GM19099 (cell line): Measurements from ENCODE around the gene MED31.

Experiments used
- POLR2A ChIP-seq: IDR thresholded peaks from 3 replicates; pipeline ENCODE4 v1.6.1; 2011; ENCODE audit warnings: low read depth; ENCODE audit not compliant: insufficient read length; ENCODE audit errors: extremely low read depth

Gene MED31

GRCh38 chr17:6668219-6668618 lies 16.8 kb upstream of the MED31 start:
- no peak for TF ChIP-seq POLR2A

GRCh38 chr17:6667516-6667915 lies 16.1 kb upstream of the MED31 start:
- no peak for TF ChIP-seq POLR2A

- no peak for TF ChIP-seq POLR2A
These were observed 15.2 kb upstream of the MED31 start for GRCh38 chr17:6666557-6666956.

- TF ChIP-seq POLR2A = no peak
These were observed 14.7 kb upstream of the MED31 start for GRCh38 chr17:6666077-6666521.

- no peak for TF ChIP-seq POLR2A
These were observed 10.1 kb upstream of the MED31 start for GRCh38 chr17:6661464-6661848.

- TF ChIP-seq POLR2A = no peak
These were observed 9.5 kb upstream of the MED31 start for GRCh38 chr17:6660805-6661463.

GRCh38 chr17:6660101-6660500 lies 8.7 kb upstream of the MED31 start:
- no peak for TF ChIP-seq POLR2A

GRCh38 chr17:6657633-6658287 lies 6.4 kb upstream of the MED31 start:
- no peak for TF ChIP-seq POLR2A

- peak; percentile 30 for TF ChIP-seq POLR2A
These were observed 5.6 kb upstream of the MED31 start for GRCh38 chr17:6656797-6657632.

- no peak for TF ChIP-seq POLR2A
These were observed 3.7 kb upstream of the MED31 start for GRCh38 chr17:6654841-6655731.

GRCh38 chr17:6651919-6652452 lies 581 bp upstream of the MED31 start:
- no peak for TF ChIP-seq POLR2A

- no peak for TF ChIP-seq POLR2A
These were observed 3.2 kb downstream of the MED31 start for GRCh38 chr17:6648181-6648580.

- no peak for TF ChIP-seq POLR2A
These were observed 7.8 kb downstream of the MED31 start for GRCh38 chr17:6643451-6644125.

GRCh38 chr17:6642592-6642991 lies 8.8 kb downstream of the MED31 start:
- no peak for TF ChIP-seq POLR2A
